Lower leg skin (tissue), 4 donors: ENCODE measurements around the gene CHIC2. TPM values are rescaled to one million over a fixed set of nuclear protein-coding genes. Genes with fewer than 3 reads are reported as not detected.

ENCODE experiments used
- DNase-seq, 2 donors: peaks; one replicate each; pipeline ENCODE4 v3.0.0-alpha.2; 2019; ENCODE audit warnings: low spot score in 2 of 2
- H3K4me3 ChIP-seq: fragments of 200-600 bp; sonication (generic); 2 replicates; pipeline ENCODE4 v1.5.1; 2017; ENCODE audit warnings: mild to moderate bottlenecking, low read depth; ENCODE audit not compliant: poor library complexity, severe bottlenecking
- POLR2A ChIP-seq, 2 donors: fragments of 450-650 bp; IDR thresholded peaks; one replicate each; pipeline ENCODE4 v1.6.1; 2016 to 2017; ENCODE audit warnings: antibody characterized with exemption in 2 of 2, mild to moderate bottlenecking in 1 of 2, moderate library complexity in 1 of 2
- WGBS, 2 donors: methylation state at CpG; one replicate each; pipeline ENCODE4 v1.1.5; 2018; 5-methylcytosine and 5-hydroxymethylcytosine counted together
- intact Hi-C: fragments of 100-400 bp; cut with DNase I; formaldehyde crosslinking; loops from one replicate; pipeline ENCODE4 v1.15.0; 2023; ENCODE audit warnings: low total_unique reads
- total RNA-seq, 4 donors: library from RNA; depleted of rRNA; stranded (reverse); fragments of >200 nt; gene quantifications; one replicate each; pipeline ENCODE4 v1.1.0, GENCODE V29; 2016
- TF ChIP-seq, protein P1 (sequence below), 3 donors: fragments of 450-650 bp; IDR thresholded peaks; one replicate each; pipeline ENCODE4 v1.5.1; 2016; ENCODE audit warnings: antibody characterized with exemption in 3 of 3, mild to moderate bottlenecking in 3 of 3, moderate library complexity in 2 of 3

CHIC2 gene
- total RNA-seq, 4 donors from 2014 or later: 63.0 to 80.7 (median 69.8) TPM

DNA sequence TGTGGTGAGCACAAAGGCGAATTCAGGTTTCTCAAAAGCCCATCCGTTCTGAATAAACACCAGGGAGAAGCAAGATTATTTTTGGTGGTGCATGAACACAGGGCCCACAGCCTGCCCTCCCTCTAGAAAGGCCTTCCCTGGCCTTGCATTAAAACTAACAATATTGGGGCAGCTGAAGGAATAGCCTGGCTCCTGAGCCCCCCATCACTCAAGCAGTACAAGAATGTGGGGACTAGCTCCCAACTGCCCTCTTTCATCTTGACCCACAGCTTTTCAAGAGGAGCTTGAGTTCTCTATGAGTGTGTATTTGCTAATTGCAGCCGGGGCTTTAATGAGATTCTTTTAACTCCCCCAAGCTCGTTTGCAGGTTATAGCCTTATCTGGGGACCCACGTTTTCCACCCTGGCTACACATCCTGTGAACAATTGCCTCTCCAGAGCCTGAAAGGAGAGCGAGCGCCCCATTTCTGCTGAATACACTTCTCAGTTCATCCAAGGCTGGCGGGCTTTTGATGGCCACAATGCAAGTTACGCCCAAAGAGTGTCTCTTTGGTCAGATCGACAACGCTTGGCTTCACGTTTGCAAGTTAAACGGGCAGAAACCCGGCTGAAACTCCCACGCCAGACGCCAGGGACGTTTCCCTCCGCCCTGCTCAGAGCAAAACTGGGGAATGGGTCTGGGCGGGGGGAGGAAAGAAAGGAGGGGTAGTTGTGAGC is 30.9 kb upstream of the CHIC2 start:
- WGBS, 2 donors: 34 to 44% methylated on average over 19 of the region's 19 CpGs
- intact Hi-C loops: no loop called here
- no peak for DNase-seq
- no peak overlapping the region for H3K4me3 ChIP-seq
- TF ChIP-seq POLR2A (IDR thresholded peaks at IDR 0.05): no peak
- TF ChIP-seq, protein P1, sequence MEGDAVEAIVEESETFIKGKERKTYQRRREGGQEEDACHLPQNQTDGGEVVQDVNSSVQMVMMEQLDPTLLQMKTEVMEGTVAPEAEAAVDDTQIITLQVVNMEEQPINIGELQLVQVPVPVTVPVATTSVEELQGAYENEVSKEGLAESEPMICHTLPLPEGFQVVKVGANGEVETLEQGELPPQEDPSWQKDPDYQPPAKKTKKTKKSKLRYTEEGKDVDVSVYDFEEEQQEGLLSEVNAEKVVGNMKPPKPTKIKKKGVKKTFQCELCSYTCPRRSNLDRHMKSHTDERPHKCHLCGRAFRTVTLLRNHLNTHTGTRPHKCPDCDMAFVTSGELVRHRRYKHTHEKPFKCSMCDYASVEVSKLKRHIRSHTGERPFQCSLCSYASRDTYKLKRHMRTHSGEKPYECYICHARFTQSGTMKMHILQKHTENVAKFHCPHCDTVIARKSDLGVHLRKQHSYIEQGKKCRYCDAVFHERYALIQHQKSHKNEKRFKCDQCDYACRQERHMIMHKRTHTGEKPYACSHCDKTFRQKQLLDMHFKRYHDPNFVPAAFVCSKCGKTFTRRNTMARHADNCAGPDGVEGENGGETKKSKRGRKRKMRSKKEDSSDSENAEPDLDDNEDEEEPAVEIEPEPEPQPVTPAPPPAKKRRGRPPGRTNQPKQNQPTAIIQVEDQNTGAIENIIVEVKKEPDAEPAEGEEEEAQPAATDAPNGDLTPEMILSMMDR (IDR thresholded peaks at IDR 0.05): no peak

DNA sequence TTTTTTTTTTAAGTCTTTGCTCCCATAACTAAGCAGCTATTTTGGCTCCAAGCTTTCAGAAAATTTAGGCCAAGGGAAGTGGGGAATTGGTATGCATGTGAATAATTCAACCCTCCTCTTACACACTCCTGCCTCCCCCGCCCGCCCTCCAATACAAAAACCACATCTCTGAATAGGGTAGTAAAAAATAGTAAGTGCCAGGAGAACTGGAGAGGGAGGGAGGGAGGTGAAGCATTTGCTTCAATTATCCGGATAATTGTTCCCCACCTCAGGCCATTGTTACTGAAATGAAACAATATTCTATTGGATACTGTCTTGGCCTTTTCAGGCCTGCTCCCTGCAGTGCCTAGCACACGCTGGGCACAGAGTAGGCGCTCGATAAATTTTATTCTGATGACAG is 30.0 kb upstream of the CHIC2 start:
- TF ChIP-seq, protein P1 (IDR thresholded peaks at IDR 0.05): no peak
- no peak for TF ChIP-seq POLR2A (IDR thresholded peaks at IDR 0.05)
- intact Hi-C loops: no loop called here
- 70 to 73% methylated on average over 6 of the region's 6 CpGs for WGBS, 2 donors
- no peak overlapping the region for H3K4me3 ChIP-seq
- DNase-seq: no peak

DNA sequence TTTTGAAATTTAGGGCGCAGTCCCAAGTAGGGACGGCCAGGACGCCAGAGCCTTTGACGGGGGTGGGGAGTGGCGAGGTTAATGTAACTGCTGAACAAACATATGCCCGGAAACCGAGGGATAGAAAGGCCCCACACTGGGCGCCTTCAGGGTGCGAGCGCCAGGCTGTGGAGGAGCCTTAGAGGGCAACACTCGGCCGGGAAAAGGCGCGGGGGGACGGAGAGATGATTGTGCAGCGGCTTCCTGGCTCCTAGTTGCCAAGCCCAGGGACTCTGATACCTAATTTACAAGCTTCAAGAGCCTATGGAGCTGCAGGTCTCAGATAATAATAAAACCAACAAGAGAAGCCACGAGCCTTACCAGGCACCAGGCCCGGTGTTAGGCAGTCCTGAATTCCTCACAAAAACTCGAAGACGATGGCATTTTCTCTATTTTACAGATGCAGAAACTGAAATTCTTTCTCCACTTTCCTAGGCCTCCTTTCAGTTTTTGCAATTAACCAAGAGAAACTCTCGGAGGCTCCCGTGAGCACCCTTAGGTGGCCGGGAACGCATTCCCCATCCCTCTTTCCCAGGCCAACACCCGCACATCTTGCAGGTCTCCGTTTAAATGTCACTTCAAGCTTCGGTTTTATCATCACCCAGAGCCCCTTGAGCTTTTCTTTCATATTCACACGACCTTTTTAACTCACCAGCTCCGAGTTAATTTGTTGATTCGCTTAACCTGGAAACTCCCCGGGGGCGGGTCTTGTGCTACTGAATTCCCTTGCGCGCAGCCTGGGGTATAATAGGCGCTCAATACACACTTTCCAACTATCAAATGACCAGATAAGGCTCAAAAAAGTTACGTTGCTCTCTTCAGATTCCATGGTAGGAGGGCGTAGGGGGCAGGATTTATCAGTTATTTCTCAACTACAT is 29.2 kb upstream of the CHIC2 start:
- intact Hi-C loops: no loop called here
- no peak for DNase-seq
- TF ChIP-seq, protein P1 (IDR thresholded peaks at IDR 0.05): no peak
- no peak for TF ChIP-seq POLR2A (IDR thresholded peaks at IDR 0.05)
- WGBS, 2 donors: 35 to 43% methylated on average over 37 of the region's 37 CpGs
- no peak overlapping the region for H3K4me3 ChIP-seq

DNA sequence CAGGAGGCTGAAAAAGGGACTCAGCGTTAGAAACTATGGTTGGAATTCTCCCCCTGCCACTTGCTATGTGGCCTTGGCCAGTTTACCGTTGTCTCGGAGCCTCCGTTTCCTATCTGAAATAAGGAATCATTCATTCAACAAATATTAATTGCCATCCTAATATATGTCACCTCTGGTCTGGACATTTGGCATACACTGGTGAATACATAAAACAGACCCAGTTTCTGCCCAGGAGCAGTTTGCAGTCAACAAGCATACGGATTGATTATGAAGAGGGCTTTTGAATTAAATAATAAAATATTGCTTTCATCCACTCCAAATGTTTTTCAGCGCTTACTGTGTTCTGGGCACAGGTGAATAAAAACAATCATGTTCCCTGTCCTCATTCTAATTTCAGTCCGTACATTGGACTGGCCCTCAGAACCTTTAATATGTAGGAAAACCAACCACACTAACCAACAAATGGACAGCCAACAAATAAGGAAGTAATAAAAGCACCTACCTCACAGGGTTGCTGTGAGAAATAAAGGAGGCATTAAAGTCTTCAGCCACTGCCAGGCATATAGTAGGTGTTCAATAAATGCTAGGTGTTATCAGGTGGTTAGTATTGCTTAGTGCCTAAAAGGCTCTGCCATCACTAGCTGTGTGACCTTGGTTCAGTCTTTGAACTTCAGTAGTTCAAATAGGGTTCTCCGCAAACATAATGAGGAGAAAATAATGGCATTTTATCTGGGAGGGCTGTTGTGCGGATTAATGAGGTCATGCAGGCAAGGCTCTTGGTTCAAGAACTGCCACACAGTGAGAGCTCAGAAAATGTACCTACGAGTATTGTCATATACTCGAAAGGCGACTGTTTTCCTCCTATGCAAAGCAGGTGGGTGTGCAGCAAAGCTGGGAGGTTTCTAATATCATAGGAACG is 28.3 kb upstream of the CHIC2 start:
- TF ChIP-seq, protein P1 (IDR thresholded peaks at IDR 0.05): no peak
- peak overlapping the region; percentile 1 for H3K4me3 ChIP-seq
- no peak for DNase-seq
- intact Hi-C loops: no loop called here
- WGBS, 2 donors: 33 to 35% methylated on average over 13 of the region's 13 CpGs

DNA sequence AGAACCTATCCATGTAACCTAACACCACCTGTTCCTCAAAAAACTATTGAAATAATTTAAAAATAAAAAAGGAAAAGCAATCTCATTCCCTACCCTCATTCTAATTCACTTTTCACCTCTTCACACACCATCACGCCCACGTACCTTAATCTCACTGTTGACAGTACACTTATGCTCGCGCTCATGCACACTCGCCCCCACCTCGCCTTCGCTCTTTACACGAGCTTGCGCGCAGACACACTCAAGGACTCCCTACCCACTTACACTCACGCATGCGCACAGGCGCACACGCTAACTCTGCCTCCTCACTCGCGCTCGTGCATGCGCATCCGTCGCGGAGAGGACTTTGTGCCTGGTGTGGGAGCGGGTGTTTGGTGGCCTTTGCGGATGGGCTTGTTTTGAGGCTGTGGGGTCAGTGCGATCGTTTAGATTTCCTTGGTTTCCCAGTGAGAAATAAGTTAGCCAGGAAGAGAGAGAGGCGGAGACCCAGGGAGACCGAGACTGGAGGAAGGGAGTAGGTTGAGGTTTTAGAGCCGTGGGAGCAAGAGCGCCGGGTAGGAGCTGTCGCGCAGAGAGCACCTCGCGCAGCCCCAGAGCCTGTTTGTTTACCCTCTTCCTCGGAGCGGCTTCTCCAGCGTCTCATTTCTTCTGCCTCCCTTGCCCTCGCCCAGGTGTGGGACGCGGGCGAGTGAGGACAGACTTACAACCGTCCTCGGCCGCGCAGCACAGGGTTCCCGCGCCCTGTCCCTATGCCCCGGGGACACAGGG is 27.4 kb upstream of the CHIC2 start:
- TF ChIP-seq POLR2A (IDR thresholded peaks at IDR 0.05): no peak
- TF ChIP-seq, protein P1 (IDR thresholded peaks at IDR 0.05): no peak
- peak overlapping the region; percentile 1 for H3K4me3 ChIP-seq
- peak; percentile 66 to 95 for DNase-seq
- WGBS, 2 donors: 0 to 2% methylated on average over 48 of the region's 48 CpGs
- intact Hi-C loops: no loop called here
